HL-60/S4 treated with phorbol 12-myristate 13-acetate at 8.2 ng/mL for 4 days and 3 days (cell line): Measurements from ENCODE around the gene NFIX.

Experiments used
- in situ Hi-C: fragments of 300-500 bp; cut with MboI; formaldehyde crosslinking; loops from 2 replicates; pipeline ENCODE4 v1.15.0; 2022; ENCODE audit warnings: low sequenced_read_pairs

Gene NFIX

GRCh38 chr19:13087795-13088537 is 92.7 kb downstream of the NFIX start:
- in situ Hi-C loops = no loop called here

DNA sequence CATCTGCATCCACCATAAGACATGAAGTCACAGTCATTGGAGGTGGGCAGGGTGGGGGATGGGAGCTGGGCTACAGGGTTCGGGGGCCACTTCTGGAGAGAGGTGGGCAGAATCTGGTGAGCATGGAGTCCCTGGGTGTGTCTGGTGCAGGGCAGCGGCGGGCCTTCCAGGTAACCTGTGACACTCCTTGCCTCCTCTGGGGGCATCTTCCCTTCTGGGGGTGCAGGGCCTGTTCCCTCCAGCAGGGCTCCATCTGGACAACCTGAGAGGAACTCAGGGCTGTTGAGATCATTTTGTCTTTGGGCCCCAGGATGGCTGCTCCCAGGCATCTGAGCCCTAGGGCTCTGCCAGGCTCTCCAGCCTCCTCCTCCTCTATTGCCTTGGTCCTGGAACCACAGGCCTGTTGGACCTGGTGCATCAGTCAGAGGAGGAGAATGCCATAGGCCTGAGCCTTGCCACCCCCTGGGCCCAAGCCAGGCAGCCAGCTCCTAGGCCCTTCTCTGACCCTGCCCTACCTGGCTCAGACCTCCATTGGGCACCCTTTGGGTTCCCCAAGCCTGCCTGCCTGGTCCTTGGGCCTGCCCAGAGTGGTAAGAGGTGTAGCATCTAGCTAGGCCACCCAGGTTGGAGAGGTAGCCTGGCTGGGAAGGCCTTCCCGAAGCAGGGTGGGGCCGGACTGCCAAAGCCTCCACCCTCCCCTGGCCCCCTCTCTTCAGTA is 94.0 kb downstream of the NFIX start:
- in situ Hi-C loops = no loop called here

- in situ Hi-C loops = loop anchor here (5.0 kb wide), 1 partner anchor 118 kb away; no protein-coding TSS in a partner anchor
Measured at GRCh38 chr19:13089857-13090507, 94.7 kb downstream of the NFIX start.

GRCh38 chr19:13090511-13091231 is 95.4 kb downstream of the NFIX start:
- in situ Hi-C loops = loop anchor here (5.0 kb wide), 1 partner anchor 118 kb away; no protein-coding TSS in a partner anchor

DNA sequence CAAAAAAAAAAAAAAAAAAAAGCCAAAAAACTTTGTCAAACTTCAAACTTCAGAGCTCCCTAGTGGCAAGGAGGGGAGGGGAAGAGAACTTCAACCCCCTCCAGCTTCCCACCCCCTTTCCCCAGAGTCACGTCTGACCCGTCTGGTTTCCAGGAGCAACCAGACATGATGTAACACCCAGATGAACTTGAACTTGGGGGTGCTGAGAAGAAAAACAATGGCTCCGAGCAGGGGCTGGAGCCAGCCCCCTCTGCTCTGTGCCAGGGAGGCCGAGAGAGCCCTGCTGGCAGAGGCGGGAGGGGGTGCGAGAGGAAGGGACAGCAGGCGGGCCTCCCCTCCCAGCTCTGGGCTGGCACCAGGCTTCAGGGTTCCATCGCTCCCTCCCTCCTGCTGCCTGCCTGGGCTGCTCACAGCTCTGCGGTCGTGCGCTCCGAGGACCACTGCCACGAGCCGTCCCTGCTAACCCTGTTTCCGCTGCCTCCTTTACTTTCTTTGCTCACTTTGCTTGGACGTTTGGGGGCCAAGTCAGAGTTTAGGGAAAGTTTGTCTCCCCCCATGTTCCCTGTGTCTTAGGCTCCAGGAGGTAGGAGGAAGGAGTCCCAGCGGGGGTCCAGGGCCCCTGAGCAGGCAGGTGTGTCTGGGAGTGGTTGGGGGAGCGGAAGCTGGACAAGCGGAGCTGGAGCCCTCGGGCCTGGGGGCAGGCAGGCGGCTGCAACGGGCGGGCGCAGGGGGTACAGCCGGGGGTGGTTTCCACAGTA is 96.3 kb downstream of the NFIX start:
- in situ Hi-C loops = loop anchor here (5.0 kb wide), 1 partner anchor 119 kb away; no protein-coding TSS in a partner anchor

DNA sequence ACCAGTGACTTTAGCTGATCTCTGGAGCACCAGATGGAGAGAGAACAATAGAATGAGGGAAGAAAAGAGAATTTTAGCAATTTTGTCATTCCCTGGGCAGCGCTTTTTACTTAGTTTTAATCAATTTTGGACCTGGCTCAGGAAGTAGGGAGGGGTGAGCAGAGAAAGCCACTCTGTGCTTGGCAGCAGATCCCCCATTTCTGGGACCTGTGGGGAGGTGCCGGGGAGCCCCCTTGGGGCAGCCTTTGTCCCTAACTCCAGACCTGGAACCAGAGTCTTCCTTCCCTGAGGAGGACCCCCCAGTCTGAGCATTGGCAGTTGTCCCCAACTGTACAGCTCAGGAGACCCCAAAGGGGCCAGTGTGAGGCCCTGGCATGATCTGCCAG is 96.9 kb downstream of the NFIX start:
- in situ Hi-C loops = loop anchor here (5.0 kb wide), 1 partner anchor 120 kb away; no protein-coding TSS in a partner anchor

DNA sequence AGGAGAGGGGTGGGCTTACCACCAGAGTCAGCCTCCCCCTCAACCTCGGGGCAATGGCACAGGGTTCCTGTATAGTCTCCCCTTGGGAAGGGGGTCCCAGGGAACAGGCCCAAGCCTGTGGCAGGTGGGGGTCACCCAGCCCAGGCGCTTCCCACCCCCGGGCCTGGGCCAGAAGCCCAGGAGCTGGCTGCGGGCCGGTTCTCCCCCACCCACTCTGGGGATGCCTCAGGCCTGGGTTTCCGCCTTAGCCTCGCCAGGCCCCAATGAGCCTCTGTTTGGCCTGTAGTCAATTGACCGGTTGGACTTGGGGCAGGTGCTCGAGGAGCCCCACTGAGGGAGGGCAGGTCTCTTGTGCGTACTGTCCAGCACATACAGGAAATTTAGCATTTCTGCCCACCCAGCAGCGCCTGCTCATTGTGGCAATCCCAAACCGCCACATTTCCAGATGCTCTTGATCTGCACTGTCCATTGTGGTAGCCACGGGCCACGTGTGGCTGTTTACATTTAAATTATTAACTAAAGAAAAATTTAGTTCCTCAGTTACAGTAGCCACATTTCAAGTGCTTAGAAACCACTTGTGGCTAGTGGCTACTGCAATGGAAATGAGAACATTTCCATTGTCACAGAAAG is 97.4 kb downstream of the NFIX start:
- in situ Hi-C loops = loop anchor here (5.0 kb wide), 1 partner anchor 120 kb away; no protein-coding TSS in a partner anchor

GRCh38 chr19:13093407-13094105 is 98.3 kb downstream of the NFIX start:
- in situ Hi-C loops = loop anchor here (5.0 kb wide), 1 partner anchor 121 kb away; no protein-coding TSS in a partner anchor

GRCh38 chr19:13094106-13094504 is 98.8 kb downstream of the NFIX start:
- in situ Hi-C loops = loop anchor here (5.0 kb wide), 1 partner anchor 122 kb away; no protein-coding TSS in a partner anchor

GRCh38 chr19:13094771-13095392 is 99.6 kb downstream of the NFIX start:
- in situ Hi-C loops = loop anchor here (5.0 kb wide), 1 partner anchor 123 kb away; no protein-coding TSS in a partner anchor

DNA sequence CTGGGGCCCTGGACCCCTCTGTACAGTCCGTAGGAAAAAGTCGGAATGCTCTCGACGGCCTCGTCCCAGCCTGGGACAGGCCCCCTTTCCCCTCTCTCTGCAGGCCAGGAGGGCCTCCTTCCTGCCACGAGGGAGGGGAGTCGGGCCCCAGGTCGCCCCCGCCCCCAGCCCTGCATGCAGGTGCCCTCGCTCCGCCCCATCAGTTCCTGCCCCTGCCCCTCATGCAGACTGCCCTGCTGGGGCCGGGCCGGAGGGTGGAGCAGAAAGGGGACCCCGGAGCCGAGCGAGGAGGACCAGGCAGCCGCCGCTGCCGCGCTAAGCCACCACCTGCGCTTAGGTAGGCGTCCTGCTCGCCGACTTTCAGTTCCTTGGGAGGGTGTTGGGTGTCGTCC is 100.1 kb downstream of the NFIX start:
- in situ Hi-C loops = no loop called here

DNA sequence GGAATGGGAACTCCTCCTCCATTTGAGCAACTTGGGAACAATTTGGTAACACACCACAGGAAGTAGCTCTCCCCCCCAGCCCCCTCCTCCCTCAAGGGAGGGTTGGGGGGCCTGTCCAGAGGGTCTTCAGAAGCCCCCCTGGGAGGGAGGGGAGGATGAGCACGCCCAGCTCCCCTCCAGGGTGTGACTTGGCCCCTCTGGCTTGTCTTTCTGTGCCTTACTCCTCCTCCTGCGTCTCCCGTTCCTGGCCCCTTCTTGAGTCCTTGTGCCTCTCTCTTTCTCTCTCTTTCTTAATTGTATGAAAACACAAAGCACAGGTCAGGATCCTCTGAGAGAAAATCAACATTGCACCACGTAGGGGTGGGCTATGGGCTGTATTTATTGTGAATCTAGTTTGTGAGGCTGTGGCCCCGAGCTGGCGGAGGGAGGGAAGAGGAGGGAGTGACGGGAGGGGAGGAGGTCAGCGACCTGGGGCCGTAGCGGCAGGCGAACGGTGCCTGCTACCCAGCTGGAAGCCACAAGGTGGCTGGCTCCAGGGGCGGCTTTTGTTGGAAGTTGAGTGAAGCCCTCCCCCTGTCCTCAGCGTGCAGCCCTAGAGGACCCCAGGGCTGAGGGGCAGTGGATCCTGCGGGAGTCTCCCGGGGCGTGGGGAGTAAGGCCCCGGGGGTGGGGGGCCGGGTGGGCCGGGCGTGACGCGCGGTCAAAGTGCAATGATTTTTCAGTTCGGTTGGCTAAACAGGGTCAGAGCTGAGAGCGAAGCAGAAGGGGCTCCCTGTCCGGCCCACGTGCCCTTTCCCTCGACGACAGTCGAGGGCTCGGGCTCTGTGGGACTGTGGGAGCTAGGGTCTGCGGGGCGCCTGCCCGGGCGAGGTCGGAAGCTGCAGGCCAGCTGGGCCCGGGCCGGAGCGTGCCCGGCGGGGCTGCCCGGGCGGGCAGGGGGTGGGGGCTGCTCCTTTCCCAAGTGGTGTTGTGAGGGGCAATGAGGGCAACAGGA is 101.0 kb downstream of the NFIX start:
- in situ Hi-C loops = no loop called here

DNA sequence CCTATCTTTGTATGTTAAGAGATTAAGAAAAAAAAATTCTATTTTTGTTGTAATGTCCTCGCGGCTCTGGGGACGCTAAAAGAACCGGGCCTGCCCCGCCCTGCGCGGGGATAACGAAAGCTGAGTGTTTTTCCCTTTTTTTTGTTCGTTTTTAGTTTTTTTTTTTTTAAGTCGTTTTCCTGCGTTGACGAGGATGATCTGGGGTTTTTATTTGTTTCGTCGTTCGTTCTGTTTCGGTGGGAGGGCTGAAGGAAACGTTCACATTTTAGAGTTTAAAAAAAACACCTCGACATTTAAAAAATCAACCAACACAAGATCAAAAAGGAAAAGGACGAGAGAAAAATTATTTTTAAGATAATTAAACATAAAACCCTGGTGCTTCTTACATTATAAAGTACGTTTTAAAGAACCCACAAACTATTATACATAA is 101.8 kb downstream of the NFIX start:
- in situ Hi-C loops = no loop called here

GRCh38 chr19:13097463-13098258 is 102.4 kb downstream of the NFIX start:
- in situ Hi-C loops = no loop called here

GRCh38 chr19:13098277-13099072 is 103.2 kb downstream of the NFIX start:
- in situ Hi-C loops = no loop called here
